GM19438 (cell line): Measurements from ENCODE around the gene TMEM178B.

Source experiments
- ATAC-seq: cut with Tn5 transposase; IDR thresholded peaks from one replicate; pipeline ENCODE4 v1.9.1; 2021; ENCODE audit warnings: low read depth; ENCODE audit not compliant: unreplicated experiment

Gene TMEM178B

DNA sequence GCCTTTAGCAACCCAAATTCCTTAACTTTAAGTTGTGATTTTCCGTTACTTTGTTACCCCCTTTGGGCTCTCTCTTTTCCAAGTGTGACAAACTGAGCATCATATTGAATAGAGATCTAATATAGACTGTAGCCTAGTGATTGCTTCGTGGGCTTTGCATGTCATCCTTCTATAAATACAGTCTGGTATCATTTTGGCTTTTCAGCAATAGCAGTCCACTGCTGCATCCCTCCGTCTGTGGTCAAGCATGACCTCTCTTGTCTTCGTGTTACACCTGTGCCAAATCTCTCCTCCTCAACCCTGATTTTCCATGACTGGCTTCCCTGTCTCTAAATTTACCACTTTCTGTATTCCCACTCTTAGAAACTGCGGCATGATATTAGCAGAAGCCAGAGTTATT, 423.5 kb downstream of the TMEM178B start:
- no peak for ATAC-seq

DNA sequence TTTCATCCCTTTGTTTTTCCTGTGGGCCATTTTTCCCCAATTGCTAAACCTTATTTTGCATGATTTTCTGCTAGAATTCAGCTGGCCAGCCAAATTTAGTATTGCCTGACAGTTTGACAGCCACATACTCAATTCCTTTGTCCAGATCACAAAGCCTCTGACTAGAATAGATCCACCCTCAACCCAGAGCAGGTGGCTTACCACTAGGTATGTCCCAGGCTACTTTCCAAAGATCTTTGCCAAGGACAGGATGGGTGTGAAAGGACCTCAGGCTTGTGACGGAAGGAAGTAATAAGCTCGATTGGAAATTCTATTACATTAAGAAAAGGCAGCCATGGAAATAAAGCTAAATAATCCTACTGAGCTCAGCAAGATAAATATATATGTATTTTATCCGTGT, 426.7 kb downstream of the TMEM178B start:
- ATAC-seq = no peak

- no peak for ATAC-seq
Observed at GRCh38 chr7:141501451-141501850, 427.6 kb downstream of the TMEM178B start.

DNA sequence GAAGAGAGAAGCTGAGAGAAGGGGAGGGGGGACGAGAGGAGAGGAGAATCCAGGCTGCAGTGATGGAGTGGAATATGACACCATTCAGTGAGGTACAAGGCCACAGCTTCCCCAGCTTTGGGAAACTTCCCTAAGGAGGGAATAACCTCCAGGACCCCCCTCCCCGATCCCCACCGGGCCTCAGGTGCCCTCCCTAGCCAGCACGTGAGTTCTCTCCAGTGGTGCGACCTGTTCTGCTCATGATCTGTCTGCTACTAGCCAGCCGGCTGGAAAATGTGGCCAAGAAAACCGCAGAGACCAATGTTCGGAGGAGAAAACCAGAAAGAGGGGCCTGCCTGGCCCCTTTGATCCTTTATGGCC, 437.4 kb downstream of the TMEM178B start:
- no peak for ATAC-seq

DNA sequence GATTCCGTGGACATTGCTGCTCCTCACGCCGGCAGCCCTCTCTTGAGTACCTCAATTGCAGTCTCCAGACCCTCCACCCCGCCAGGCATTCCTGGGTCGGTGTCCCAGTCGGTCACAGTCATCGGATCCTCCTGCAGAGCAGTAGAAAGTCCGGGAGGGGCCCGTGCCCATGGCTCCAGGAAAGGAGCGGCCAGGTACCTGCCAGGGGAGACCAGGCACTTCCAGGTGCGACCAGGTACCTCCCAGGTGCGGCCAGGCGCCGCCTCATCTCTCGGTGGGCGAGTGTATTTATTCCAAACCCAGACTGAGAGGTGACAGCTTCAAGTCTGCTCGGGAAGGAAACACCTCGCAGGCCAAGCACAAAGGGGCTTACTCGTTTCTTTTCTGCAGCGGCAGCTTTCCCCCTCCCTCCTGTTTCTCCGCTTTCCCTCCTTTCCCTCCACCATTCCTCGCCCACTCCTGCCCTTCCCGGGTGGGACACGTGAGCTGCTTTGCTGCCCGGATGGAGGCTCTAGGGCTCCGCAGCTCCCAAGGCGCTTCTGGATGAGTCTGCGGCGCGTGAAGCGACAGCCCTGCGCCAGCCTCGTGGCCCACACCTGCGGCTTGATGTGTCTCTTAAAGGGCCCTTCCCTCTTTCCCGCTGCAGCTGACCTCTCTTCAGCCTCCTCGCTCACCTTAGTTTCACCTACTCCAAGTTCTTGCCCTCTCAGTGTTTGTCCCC, 438.0 kb downstream of the TMEM178B start:
- no peak for ATAC-seq

DNA sequence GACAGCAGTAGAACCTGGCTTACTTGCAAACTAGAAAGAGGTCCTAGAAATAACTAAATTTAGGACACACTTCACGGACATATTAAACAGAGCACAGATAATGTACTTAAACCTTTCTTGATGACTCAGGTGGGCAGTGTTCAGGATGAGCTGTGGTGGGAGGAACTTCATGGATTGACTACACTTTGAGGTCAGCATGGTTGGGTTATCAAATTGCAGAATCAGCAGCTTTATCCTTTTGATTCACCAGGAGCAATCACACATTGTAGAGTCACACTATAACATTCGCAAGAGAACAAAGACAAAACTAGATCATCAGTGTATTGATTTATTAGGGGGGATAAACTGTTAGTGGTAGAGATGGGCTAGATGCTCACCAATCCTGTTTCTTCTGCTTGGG, 438.7 kb downstream of the TMEM178B start:
- no peak for ATAC-seq

- no peak for ATAC-seq
Observed at GRCh38 chr7:141513720-141514119, 439.9 kb downstream of the TMEM178B start.

GRCh38 chr7:141515941-141516340, 442.1 kb downstream of the TMEM178B start:
- no peak for ATAC-seq

DNA sequence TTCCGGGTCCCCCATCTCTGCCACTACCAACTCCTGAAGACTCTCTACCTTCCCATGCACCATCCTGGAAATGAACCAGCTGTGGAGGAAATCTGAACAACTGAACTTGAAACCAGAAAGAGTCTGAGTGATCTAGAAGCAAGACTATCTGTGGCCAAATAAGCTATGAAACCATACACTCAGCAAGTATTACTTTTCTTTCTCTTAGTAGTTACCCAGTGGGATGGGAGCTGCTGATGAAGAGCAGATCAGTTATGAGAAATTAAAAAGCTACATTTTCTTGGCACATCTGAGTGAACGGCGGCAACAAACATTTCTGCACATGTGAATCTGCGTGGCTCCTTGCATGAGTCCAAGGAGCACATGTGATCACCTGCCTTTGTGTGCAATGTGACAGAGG, 445.8 kb downstream of the TMEM178B start:
- no peak for ATAC-seq

- no peak for ATAC-seq
Observed at GRCh38 chr7:141522657-141523342, 448.9 kb downstream of the TMEM178B start.

DNA sequence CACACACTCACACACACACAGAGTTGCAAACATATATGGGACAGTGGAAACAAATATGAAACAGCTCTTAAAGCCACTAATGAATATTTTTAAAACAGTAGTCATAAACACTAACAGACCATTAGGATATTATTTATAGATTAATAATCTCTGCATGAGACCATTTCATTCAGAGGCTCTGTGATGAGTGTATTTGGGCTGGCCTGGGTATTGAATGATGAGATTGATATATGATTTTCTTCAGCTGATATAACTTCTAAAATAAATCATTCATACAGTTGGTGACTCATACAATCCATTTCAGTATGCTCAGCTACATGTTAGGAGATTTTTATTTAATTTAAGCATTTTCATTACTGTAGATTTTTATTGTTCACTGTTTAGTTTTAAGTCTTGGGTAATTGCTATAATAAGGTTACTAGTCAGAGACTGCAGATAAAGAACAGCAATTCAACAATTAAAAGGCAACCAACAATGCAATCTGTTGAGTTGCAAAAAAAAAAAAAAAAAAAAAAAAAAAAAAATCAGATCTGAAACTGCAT, 452.2 kb downstream of the TMEM178B start:
- ATAC-seq = no peak

DNA sequence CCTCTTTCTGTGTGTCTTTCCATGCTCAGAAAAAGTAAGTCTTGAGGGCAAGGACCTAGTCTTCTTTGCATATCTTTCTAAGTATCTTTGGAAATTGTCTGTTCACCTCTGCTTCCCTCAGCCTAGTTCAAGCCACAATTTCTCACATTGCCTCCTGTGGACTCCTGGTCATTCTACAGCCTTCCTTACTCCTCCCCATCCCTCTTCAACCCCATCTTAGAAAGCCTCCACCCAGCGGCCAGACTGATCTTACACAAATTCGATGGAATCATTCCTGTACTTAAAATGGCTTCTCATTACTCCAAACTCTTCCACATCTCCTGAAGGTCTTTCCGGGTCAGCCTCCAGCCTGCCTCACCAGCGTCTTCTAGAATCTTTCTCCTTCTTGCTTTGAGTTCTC, 453.2 kb downstream of the TMEM178B start:
- ATAC-seq = no peak

GRCh38 chr7:141528399-141528798, 454.5 kb downstream of the TMEM178B start:
- no peak for ATAC-seq
